Muscle of back (tissue), 11 donors: ENCODE measurements around the gene TREH. TPM values are rescaled to one million over a fixed set of nuclear protein-coding genes. Genes with fewer than 3 reads are reported as not detected.

Source experiments
- DNase-seq, 3 donors: peaks; one replicate each; pipeline versions ENCODE4 v3.0.0 to v3.0.0-alpha.2; 2013
- polyA plus RNA-seq, 10 donors: library from polyadenylated mRNA; unstranded; fragments of 120-200 nt; gene quantifications; one replicate each; pipeline ENCODE4 v1.2.1, GENCODE V29; 2013; ENCODE audit not compliant: insufficient read length in 10 of 10

The TREH gene
- polyA plus RNA-seq, 10 donors = 0.05 to 0.75 (median 0.27) TPM; not detected in 1

DNA sequence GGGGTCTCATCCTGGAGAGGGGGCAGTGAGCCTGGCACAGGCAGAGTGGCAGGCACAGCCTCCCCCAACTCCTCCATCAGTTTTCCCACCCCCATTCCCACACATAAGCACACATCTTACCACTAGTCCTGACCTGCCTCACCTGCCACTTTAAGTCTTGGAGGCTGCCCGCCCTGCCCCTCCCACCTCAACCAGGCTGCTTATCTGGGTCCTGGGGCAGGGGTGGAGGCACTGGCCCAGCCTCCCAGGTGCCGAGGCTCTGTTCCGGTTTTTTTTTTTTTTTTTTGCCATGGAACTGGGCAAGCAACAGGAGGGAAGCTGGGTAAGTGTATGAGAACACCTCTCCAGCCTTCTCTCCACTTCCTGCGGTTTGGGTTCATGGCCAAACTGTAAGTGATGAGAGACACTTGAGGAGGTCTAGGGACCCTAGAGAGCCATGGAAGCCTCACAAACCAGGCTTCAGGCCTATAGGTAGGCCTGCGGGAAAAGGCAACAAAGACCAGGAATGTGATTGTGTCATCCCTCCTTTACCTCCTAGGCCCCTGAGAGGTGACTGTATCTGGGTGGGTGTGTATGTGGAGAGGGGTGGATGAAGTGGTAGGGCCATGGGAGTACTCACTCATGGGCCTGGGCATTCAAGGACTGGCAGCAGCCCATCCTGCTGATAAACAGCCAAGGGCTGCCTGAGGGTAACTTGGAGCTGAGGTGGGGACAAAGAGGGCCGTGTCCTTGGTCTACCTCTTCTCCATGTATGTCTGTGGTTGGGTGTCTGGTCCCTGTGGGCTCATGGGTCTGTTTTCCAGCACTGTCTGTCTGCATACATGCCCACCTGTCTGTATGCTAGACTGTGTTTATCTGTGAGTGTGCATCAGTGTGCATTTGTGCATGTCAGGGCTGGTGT lies 49.4 kb downstream of the TREH start:
- no peak for DNase-seq

DNA sequence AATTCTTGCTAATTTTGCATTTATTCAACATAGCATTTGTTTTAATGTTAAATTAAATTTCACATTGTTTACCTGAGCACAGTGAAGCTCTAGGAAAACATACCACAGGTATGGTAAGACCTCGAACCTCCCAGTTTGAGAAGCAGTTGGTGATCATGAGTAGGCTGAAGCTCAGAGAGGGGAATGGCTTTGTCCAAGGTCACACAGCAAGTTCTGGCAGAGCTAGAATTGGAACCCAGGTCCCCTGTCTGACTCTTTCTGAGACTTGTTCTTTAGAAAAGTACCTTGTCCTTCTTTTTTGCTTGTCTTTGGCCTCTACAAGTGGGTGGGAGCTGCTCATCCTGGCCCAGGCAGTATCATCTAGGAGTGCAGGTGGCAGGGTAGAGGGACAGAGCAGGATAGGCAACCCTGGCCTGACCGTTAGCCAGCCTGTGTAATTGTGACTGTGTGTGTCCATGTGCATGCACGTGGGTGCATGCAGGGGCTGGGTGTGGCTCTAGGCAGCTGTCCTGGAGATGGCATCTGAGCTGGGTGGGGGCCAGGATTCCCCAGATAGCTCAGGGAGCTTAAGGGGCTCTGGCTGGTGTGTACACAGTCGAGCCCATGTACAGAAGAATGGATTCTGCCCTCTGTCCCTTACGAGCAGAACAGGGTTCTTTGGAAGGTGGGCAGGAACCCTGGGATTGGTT lies 50.4 kb downstream of the TREH start:
- peak; percentile 57 to 64 (median 64) for DNase-seq

DNA sequence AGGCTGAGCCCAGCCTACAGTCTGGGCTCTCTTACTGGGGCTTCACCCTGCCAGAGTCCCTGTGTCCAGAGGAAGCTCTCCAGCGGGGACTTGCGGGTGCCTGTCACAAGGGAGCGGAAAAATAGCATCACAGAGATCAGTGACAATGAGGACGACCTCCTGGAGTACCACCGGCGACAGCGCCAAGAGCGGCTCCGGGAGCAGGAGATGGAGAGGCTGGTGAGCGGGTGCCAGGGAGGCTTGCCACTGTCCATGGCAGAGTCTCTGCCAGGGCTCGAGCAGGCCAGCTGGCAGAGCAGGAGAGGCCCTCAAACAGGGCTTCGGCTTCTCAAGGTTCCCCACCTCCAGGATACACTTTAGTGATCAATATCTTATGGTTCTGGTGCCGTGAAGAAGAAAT lies 51.0 kb downstream of the TREH start:
- DNase-seq = no peak

DNA sequence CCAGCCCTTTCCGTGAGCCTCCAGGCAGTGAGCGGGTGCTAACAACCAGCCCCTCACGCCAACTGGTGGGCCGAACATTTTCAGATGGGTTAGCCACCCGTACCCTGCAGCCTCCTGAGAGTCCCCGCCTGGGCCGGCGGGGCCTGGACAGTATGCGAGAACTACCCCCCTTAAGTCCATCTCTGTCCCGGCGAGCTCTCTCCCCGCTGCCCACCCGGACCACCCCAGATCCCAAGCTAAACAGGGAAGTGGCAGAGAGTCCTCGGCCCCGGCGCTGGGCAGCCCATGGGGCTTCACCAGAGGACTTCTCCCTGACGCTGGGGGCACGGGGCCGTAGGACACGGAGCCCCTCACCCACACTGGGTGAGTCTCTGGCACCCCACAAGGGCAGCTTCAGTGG lies 51.4 kb downstream of the TREH start:
- no peak for DNase-seq

DNA sequence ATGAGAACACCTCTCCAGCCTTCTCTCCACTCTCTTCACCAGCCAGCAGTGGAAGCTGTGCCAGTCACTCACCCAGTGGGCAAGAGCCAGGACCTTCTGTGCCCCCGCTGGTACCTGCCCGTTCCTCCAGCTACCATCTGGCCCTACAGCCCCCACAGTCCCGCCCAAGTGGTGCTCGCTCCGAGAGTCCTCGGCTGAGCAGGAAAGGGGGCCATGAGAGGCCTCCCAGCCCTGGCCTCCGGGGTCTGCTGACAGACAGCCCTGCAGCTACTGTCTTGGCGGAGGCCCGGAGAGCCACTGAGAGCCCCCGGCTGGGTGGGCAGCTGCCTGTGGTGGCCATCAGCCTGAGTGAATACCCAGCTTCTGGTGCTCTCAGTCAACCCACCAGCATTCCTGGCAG lies 51.9 kb downstream of the TREH start:
- DNase-seq = no peak

DNA sequence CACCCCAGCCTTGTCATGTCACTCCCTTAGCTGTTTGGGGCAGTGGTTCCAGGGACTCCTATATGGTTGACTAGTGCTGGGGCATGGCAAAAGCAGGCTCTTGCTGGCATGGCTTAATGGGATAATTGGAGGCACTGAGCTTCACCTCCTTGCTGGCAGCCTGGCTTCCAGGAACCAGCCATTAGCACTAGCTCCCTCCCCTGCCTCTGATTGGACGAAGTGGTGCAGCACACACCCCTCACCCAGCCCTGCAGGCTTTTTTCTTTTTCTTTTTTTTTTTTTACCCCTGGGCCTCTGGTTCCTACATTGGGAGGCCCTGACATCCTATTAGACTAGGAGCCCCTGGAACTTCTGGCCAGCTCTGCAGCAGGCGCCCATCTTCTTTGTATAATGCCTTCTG lies 53.5 kb downstream of the TREH start:
- DNase-seq = no peak

DNA sequence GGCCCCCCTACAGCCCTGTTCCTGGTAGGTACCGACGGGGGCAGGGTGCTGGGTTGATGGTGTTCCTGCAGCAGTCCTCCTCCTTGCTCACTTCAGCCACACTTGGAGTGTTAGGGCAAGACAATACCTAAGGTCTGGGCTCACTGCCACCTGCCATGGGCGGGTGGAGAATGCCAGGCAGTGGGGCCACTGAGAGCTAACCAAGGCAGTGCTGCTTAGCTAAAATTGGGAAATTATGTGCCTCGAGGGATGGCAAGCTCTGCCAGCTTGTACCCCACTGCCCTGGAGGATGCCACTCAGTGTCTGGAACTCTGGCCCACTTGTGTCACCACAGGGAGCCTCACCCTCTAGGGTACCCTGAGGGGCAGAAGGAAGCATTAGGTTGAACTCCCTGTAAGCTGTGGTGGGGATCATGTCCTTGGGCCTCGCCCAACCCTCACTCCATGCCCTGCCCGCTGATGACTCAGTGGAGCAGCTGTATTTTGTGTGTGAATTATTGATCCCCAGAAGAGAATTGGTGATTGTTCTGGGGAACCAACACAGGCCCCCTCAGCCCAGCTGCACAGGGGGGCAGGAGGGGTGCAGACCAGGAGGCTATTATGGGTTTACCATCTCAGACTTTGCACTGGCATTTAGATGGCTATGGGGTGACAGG lies 54.3 kb downstream of the TREH start:
- DNase-seq = no peak

DNA sequence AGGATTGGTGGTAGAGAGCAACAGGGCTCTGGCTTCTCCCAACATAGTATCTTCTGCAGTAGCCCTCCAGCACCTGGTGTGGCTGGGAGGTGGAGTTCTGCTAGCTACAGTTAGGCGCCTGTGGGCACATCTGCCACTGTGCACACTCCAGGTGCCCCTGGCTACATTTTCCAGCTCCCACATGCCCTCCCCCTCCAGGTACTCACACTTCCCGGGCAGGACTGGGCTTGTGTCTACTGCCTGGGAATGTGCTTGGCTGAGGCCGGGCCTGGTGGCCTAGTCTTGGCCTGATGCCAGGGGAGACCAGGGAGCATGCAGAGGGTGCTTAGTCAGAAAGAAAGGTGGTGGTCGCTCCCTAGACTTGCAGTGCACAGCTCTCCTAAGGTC lies 56.2 kb downstream of the TREH start:
- DNase-seq = peak in 1 of 3 donors; percentile 37

DNA sequence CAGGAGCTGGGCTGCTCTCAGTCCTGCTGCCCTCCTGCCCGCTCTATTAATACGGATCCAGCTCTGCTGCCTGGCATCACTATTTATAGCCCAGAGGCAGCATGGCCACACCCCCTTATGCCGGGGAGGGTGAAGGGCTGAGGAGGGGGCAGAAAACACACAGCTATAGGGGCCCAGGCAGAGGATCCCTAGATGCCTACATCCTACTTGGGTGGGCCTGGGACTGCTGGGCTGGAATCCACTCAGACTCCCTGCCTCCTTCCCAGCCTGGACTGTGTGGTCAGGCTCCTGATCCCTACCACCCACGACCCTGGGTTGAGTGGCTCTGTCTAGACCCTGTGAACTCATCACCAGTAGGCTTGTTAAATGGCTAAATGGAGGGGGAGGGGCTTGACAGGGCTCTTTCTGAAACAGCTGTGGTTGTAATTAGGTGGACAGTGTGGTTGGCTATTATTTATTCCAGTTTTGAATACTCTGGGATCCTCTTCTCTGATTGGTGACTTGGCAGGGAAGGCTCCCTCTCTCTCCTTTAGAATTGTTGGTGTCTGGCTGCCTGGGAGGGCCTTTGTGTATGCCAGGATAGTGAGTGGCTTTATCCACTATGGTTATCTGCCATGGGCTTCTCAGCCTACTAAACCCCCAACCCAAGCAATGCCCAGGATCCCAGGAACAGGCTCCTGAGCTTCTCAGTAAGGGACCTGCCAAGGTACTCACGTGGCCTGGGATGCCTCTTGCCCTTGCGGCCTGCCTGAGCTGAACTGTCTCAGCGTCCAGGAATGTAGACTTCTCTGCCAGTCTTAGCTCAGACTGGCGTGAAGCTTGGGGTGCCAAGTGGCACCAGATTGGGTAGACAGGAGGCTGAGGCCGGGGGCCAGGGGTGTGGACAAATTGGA lies 56.8 kb downstream of the TREH start:
- peak in 1 of 3 donors; percentile 69 for DNase-seq

DNA sequence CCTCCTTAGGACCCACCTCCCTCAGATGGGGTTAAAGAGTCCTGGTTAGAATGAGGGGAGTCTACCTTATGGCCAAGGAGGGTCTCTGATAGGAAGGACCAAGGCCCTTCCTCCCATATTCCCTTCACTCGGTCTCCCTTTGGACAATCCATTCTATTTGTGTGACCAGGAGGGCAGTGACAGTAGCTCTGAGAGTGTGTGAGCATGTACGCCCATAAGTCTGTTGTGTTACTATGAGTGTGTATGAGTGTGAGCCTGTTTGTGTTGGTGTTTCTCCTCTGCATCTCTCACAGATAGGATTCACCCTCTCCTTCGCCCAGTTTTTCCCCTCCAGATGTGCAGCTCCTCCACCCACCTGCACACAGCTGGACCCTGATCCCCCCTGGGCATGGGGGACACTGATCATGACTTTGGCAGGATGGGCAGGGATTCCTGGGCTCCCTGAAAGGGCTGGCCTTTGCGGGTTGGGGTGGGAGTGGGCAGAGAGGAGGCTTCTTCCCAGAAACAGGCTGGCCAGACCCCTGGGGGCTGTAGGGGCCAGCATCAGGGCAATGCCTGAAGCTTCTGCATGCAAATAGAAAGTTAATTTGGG lies 57.6 kb downstream of the TREH start:
- DNase-seq = no peak

DNA sequence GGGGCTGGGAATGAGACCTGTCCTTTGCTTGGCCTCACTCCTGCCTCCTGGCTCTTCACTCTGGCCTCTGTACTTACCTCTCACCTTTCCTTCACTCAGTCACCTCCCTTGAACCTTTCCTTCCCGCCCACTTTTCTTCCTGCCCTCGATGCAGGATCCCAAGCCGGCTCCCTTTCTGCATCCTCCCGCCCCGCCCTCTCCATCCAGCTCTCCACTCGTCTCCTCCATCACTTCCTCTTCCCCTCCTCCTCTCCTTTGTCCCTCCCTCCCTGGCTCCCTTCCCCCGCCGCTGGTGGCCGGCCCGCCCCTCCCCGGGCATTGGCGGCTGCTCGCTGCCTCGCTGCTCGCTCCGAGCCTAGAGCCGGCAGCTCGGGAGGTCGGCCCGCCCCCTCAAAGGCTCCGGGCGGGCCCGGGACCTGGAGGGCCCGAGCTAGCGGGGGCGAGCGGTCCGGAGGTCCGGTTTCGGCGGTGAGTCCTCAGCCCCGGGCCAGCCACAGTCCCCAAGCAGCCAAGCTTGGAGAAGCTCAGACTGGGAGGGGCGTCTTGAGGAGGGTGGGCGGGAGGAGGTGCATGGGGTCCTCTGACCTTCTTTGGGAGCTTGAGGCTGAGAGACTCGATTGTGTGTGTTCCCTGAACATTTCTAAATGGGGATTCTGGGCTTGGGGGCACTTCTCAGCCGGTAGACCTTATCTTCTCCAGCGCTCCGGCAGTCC lies 58.2 kb downstream of the TREH start:
- DNase-seq = peak; percentile 86 to 94 (median 86)

DNA sequence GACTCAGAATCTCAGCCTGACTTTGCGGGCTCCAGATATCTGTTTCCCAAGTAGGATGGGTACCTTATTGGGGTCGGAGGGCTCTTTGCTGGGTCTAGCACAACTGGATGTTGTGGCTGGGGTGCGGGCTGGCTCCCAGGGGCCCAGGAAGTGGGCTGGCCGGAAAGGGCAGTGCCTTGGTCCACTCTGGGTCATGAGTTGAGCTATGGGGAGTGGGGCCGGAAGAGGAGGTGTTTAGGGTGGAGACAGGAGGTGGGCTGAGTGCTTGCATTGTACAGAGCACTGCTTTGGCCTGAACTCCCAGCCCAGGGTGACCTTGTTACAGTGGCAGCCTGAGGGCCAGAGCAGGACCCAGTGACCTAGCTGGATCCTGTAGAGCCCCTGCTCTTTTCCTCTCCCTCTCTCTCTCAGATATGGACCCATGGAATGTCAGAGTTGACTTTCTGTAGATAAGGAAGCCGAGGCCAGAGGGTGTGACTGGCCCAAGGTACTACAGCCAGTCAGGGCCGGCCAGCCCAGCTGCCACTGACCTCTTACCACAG lies 58.9 kb downstream of the TREH start:
- DNase-seq = no peak

DNA sequence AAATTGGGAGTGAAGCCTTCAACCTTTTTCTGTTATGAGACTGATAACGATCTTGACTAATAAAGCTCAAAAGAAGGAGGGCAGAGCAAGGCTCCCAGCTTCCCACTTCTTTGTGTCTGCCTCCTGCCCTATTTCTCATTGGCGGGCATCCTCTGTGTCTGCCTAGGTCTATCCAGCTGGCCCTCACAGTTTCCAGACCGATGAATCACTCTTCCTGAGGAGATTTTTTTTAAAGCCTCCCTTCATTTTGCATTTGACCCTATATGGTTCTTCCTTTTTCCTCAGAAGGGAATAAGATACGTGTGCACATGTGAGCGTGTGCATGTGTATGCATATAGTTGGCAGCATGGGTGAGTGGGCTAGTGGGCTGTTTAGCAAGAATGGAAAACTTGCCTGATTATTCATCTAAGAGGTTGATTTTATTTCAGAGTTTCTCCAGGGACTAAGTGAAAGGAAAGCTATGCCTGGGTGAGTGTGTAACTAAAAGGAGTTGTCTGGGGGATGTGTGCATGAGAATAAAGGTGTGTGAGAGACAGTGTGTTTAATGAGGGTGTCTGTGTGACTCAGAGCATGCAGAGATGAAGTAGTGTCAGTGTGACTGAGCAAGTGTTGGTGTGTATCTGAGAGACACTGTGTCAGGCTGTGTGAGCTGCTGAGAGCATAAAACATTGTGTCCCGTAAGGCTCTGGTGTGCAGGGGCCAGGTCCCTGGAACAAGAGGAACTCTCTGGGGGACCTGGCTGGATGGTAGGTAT lies 59.8 kb downstream of the TREH start:
- peak; percentile 63 to 92 (median 75) for DNase-seq

DNA sequence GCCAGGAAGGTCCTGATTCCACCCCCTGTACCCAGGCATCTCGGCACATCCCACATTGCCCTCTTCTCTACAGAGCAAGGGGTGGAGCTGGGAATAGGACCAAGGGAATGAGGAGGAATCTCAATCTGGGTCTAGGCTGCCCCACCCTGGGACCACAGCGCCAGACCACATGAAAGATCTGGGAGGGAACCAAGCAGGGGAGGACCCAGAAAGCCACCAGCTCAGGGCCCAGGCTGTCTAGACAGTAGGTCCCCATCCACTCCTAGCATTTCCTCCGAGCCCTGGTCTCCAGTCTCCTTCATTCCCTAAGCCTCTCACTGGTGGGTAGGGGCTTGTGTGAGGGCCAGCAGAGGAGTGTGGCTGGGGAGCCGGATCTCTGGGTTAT lies 60.5 kb downstream of the TREH start:
- peak in 2 of 3 donors; percentile 57 to 75 for DNase-seq

DNA sequence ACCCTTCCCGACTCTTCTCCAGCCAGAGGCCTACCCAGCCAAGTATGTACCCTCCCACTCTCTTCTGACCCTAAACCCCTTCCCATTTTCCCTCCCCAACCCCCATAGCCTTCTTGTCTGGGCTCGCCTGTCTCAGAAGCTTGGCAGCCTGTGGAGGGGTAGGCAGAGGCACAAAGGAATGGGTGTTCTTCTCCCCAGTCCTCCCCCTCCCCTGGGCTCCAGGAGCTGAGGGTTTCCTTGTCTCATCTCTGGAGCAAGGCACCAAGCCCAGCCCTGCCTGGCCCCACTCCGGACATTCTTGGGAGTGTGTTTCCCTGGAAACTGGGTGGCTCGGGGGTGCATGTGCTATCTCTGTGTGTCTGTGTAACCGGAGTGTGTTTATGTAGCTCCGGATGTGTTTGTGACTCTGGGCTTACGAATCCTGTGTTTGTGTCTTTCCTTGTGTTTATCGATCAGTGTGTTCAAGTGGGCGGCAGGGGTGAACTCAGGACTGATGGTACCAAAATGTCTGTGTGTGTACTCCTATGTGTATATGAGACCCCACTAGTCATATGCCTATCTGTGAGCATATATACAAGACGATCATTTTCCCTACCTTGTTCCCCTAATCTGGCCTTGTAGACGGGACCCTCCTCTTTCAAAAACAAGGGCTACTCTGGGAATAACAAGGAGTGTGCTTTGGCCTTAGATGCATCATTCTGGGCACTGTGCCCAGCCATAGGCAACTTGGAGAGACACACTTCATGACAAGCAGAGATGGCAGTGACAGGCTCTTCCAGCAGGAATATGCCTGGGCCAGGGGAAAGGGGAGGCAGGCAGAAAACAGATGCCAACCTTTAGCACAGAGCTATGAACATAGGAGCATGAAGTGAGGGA lies 61.1 kb downstream of the TREH start:
- peak in 1 of 3 donors; percentile 63 for DNase-seq

DNA sequence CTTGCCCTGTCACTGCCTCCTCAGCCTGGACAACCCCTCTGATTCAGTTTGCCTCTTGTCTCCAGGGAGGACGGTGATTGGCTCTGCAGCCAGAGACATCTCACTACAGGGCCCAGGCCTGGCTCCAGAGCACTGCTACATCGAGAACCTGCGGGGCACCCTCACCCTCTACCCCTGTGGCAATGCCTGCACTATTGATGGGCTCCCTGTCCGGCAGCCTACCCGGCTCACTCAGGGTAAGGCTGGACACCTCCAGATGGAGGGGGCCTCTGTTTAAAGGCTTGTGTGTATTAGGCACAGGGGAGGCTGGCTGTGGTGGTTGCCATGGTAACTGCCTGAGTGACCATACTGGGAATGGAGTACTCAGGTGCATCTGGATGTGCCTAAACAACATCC lies 63.5 kb downstream of the TREH start:
- no peak for DNase-seq

DNA sequence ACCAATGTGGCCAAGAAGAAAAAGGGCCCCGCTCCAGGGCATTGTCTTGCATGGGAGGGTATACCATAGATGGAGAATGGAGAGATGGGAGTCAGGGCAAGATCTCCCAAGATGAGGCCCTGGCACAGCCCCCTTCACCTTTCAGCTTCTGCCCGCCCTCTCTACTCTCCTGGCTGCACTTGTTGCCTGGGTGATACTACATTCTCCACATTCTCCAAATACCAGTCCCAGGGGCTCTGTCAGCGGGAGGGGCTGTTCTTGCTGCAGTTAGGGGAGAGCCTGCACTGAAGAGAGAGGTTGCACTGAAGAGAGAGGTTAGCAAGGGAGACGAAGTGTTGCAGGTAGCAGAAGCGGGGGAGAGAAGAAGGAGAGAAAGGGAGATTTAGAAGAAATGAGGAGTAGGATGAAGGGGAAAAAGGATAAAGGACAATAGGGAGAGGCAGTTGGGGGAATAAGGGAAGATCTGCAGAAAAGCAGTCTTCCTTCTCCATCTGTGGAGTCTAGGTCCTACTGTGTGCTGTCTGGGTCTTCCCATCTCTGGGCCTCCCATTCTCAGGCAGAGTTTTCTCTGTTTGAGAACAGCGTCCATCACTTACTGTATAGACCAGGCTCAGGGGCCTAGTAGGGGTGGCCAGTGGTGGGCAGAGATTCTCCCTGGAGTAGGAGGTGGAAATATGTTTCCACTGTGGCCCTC lies 64.0 kb downstream of the TREH start:
- no peak for DNase-seq

DNA sequence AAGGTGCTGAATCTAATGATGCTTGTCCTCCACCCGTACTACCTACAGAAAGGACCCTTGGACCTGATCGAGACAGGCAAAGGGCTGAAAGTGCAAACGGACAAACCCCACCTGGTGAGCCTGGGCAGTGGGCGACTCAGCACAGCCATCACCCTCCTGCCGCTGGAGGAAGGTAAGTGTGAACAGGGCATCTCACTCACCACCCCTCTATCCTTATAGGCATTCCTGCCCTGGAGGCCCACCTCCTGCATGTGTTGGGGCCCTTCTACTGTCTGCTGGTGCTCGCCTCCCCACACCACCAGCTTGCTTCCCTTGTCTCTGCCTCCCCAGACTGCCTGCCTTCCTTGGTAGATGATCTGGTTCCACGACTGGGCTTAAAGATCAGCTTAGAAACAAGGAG lies 64.9 kb downstream of the TREH start:
- no peak for DNase-seq
